Right lobe of liver (tissue), 6 donors: ENCODE results near the gene TYW1. TPM values are rescaled to one million over a fixed set of nuclear protein-coding genes. Genes with fewer than 3 reads are reported as not detected.
A peak's percentile ranks its signal among the peaks of the same experiment; 100 is the strongest.
"Not testable (repeated sequence)": the region's sequence is repeated elsewhere in the genome, so short reads cannot be mapped to it uniquely, and the experiment has no call there.

Experiments
- ATAC-seq, 4 donors: fragments of 200-7000 bp; cut with Tn5 transposase; one replicate each; pipeline ENCODE4 v1.9.1; 2020; ENCODE audit warnings: mild to moderate bottlenecking in 4 of 4, moderate library complexity in 4 of 4
- DNase-seq, 3 donors: peaks; one replicate each; pipeline ENCODE4 v3.0.0-alpha.2; 2020
- H3K27ac ChIP-seq, 3 donors: fragments of 200-600 bp; one replicate each; pipeline ENCODE4 v1.8.0; 2022
- H3K27me3 ChIP-seq, 2 donors: fragments of 200-600 bp; one replicate each; pipeline ENCODE4 v1.8.0; 2022
- H3K36me3 ChIP-seq, 4 donors: fragments of 200-600 bp; sonication (generic) in 1 of 4; one replicate each; pipeline versions ENCODE4 v1.5.1 to v1.8.0; 2017 to 2022; ENCODE audit warnings: control low read depth in 1 of 4
- H3K4me1 ChIP-seq, 4 donors: fragments of 200-600 bp; sonication (generic) in 1 of 4; one replicate each; pipeline versions ENCODE4 v1.5.1 to v1.8.0; 2017 to 2022; ENCODE audit warnings: control low read depth in 1 of 4
- H3K4me3 ChIP-seq, 3 donors: fragments of 200-600 bp; one replicate each; pipeline ENCODE4 v1.8.0; 2022
- H3K9me3 ChIP-seq, 4 donors: fragments of 200-600 bp; sonication (generic) in 1 of 4; one replicate each; pipeline versions ENCODE4 v1.5.1 to v1.8.0; 2017 to 2022; ENCODE audit warnings: control low read depth in 1 of 4
- POLR2A ChIP-seq: fragments of 450-650 bp; IDR thresholded peaks from one replicate; pipeline ENCODE4 v1.6.1; 2017; ENCODE audit warnings: antibody characterized with exemption, mild to moderate bottlenecking
- WGBS: methylation state at CpG from one replicate; pipeline ENCODE4 v1.1.6; 2018; ENCODE audit warnings: low coverage, low lambda C conversion rate; ENCODE audit not compliant: insufficient coverage; ENCODE audit errors: missing lambda C conversion rate; 5-methylcytosine and 5-hydroxymethylcytosine counted together
- intact Hi-C, 2 donors: fragments of 100-400 bp; cut with DNase I; formaldehyde crosslinking; loops; one replicate each; pipeline versions ENCODE4 v1.11.2 to v1.14.1; 2022
- total RNA-seq, 6 experiments: library from RNA; depleted of rRNA in 2 of 6; stranded (reverse); fragments of >200 nt in 2 of 6; fragmentation: NEBNext Ultra II Directional in 3 of 6; extraction: Animal tissue kit (Norgen Biotek cat#: 25700) in 3 of 6; gene quantifications; one replicate each; pipeline versions ENCODE4 v1.1.0 to v1.2.4, GENCODE V29; 2016 to 2023
- TF ChIP-seq, protein P1 (sequence below), 4 donors: fragments of 200-600 bp in 3 of 4; fragments of 450-650 bp in 1 of 4; IDR thresholded peaks; one replicate each; pipeline versions ENCODE4 v1.5.1 to v1.8.0; 2016 to 2022; ENCODE audit warnings: antibody characterized with exemption in 4 of 4, mild to moderate bottlenecking in 2 of 4
- donor health status: DM: no; HTN: yes; CAD: no.
- donor health status: DM: no; HTN: no; CAD: no.
- donor health status: DM: no; HTN: no; CAD: no.
- donor health status: DM: no; HTN: yes; CAD: no.
- donor health status: DM: no; HTN: yes; CAD: no.

TYW1 gene
- total RNA-seq, 6 experiments from 2014 or later: 9.6 to 15.2 (median 10.2) TPM

GRCh38 chr7:66970310-66970709 lies 26.3 kb upstream of the TYW1 start:
- H3K4me1 ChIP-seq: no peaks in the 10 kb centered on the region
- H3K36me3 ChIP-seq: no peaks in the 10 kb centered on the region
- DNase-seq (no peak), ATAC-seq (no peak)
- no peak overlapping the region for H3K27ac ChIP-seq
- 75% methylated on average over 2 of the region's 5 CpGs for WGBS
- H3K27me3 ChIP-seq: no peaks in the 10 kb centered on the region
- no peaks in the 10 kb centered on the region for H3K9me3 ChIP-seq
- no peak overlapping the region for H3K4me3 ChIP-seq
- intact Hi-C loops: no loop called here
- TF ChIP-seq, protein P1, sequence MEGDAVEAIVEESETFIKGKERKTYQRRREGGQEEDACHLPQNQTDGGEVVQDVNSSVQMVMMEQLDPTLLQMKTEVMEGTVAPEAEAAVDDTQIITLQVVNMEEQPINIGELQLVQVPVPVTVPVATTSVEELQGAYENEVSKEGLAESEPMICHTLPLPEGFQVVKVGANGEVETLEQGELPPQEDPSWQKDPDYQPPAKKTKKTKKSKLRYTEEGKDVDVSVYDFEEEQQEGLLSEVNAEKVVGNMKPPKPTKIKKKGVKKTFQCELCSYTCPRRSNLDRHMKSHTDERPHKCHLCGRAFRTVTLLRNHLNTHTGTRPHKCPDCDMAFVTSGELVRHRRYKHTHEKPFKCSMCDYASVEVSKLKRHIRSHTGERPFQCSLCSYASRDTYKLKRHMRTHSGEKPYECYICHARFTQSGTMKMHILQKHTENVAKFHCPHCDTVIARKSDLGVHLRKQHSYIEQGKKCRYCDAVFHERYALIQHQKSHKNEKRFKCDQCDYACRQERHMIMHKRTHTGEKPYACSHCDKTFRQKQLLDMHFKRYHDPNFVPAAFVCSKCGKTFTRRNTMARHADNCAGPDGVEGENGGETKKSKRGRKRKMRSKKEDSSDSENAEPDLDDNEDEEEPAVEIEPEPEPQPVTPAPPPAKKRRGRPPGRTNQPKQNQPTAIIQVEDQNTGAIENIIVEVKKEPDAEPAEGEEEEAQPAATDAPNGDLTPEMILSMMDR (IDR thresholded peaks at IDR 0.05): no peak
- no peak for TF ChIP-seq POLR2A

DNA sequence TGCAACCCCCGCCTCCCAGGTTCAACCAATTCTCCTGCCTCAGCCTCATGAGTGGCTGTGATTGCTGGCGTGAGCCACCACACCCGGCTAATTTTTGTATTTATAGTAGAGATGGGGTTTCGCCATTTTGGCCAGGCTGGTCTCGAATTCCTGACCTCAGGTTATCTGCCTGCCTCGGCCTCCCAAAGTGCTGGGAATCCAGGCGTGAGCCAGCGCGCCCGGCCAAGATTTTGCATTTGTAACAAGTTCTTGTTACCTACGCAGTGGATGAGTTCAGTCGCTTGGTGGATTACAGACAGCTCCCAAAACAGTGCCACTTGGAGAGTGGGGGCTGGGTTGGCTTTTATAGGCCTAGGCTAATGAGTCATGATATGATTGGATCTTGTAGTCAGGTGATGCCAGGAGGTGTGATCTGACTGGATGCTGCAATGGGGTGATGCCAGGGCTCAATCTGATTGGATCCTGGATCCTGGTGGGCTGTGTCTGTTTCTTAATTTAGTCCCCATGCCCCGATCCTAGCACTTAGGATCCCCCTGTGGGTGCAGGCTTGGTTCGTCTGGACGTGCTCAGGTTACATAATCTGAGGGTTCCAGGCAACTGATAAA lies 21.5 kb upstream of the TYW1 start:
- H3K4me3 ChIP-seq: no peak overlapping the region
- TF ChIP-seq, protein P1 (IDR thresholded peaks at IDR 0.05): no peak
- no peak for TF ChIP-seq POLR2A
- intact Hi-C loops: no loop called here
- no peaks in the 10 kb centered on the region for H3K36me3 ChIP-seq
- H3K4me1 ChIP-seq: no peaks in the 10 kb centered on the region
- no peak overlapping the region for H3K27ac ChIP-seq
- DNase-seq (peak in 1 of 3 donors; percentile 22), ATAC-seq (no peak)
- 100% methylated on average over 1 of the region's 15 CpGs for WGBS
- H3K9me3 ChIP-seq: no peaks in the 10 kb centered on the region
- H3K27me3 ChIP-seq: no peaks in the 10 kb centered on the region

DNA sequence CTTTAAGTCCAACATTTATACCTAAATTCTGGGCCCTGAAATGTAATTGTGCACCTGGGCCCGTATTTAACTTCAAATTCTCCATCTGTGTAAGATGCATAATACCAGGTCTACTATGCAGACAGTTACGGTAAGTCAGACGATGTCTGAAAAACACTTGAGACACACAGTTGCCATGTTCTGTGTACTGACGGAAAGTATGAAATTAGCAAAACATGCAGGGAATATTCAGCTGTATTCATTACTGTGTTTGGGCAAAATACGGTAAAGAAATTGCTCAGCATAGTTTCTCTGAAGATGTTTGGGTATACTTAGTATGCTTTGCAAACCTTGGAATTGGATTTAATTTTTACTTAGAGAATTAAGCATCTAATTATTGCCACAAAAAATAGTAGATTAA lies 18.3 kb upstream of the TYW1 start:
- ATAC-seq, DNase-seq, intact Hi-C loops, H3K27ac ChIP-seq, H3K9me3 ChIP-seq, H3K4me1 ChIP-seq, H3K4me3 ChIP-seq, H3K36me3 ChIP-seq, H3K27me3 ChIP-seq: not testable (repeated sequence)
- WGBS: 66% methylated on average over 5 of the region's 5 CpGs

DNA sequence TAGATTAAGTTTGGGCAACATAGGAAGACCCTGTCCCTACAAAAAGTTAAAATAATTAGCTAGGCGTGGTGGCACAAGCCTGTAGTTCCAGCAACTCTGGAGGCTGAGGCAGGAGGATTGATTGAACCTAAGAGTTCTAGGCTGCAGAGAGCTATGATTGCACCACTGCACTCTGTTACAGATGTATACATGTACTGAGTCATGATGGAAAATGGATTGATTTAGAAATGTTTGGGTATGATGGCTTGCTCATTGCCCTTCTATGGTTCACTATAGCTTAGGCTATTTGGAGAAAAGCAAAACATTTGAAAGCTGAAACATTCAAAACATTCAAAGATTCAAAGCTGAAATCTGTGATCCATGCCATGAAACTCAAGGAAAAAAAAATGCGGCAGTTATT lies 17.6 kb upstream of the TYW1 start:
- H3K4me3 ChIP-seq, H3K36me3 ChIP-seq, H3K9me3 ChIP-seq, intact Hi-C loops, DNase-seq, H3K27me3 ChIP-seq, ATAC-seq, H3K4me1 ChIP-seq, H3K27ac ChIP-seq: not testable (repeated sequence)
- 86% methylated on average over 2 of the region's 2 CpGs for WGBS

GRCh38 chr7:66980336-66980735 lies 16.3 kb upstream of the TYW1 start:
- H3K9me3 ChIP-seq, H3K4me1 ChIP-seq, H3K27me3 ChIP-seq, H3K36me3 ChIP-seq, ATAC-seq, H3K4me3 ChIP-seq, H3K27ac ChIP-seq, DNase-seq, intact Hi-C loops: not testable (repeated sequence)
- WGBS: 100% methylated on average over 1 of the region's 1 CpG

DNA sequence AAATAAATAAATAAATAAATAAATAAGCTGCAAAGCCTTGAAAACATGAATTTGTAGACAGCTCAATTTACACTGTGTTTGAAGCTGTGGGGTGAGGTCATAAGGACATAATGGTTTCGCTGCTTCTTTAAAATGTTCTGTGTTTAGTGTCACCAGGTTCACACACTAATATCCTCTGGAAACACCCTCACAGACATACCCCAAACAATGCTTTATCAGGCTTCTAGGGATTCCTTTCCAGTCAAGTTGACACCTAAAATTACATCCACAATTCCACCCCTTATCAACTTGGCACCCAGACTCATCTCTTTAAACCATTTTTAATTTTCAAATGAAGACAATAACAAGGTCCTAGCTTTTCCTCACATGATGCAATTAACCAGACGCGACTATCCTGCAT lies 7.1 kb upstream of the TYW1 start:
- H3K36me3 ChIP-seq: peaks cover 0 to 62% (median 24%) of the 10 kb centered on the region in 4 donors
- DNase-seq, H3K27me3 ChIP-seq, H3K4me1 ChIP-seq, H3K9me3 ChIP-seq, H3K4me3 ChIP-seq, H3K27ac ChIP-seq, ATAC-seq, intact Hi-C loops: not testable (repeated sequence)
- no CpG with 5 or more reads among the region's 3 CpGs for WGBS

- DNase-seq, intact Hi-C loops, H3K4me1 ChIP-seq, H3K9me3 ChIP-seq, H3K27me3 ChIP-seq, ATAC-seq: not testable (repeated sequence)
- WGBS: 46% methylated on average over 5 of the region's 5 CpGs
- H3K4me3 ChIP-seq: peak overlapping the region; percentile 65 to 77 (median 72)
- peaks cover 0 to 44% (median 22%) of the 10 kb centered on the region in 4 donors for H3K36me3 ChIP-seq
- peak overlapping the region in 2 of 3 donors; percentile 91 to 97 for H3K27ac ChIP-seq
Measured at GRCh38 chr7:66994051-66994450, 2.6 kb upstream of the TYW1 start.
